ENCODE data around the gene SGIP1.
A peak's percentile ranks its signal among the peaks of the same experiment; 100 is the strongest.

The SGIP1 gene

GRCh38 chr1:66758241-66758755, 224.3 kb downstream of the SGIP1 start:
- peak; percentile 68 for DNase-seq (ENCODE audit: low spot score)
- no peak for TF ChIP-seq CTCF (IDR thresholded peaks at IDR 0.05; ENCODE audit: extremely low read depth, missing control alignments)

DNA sequence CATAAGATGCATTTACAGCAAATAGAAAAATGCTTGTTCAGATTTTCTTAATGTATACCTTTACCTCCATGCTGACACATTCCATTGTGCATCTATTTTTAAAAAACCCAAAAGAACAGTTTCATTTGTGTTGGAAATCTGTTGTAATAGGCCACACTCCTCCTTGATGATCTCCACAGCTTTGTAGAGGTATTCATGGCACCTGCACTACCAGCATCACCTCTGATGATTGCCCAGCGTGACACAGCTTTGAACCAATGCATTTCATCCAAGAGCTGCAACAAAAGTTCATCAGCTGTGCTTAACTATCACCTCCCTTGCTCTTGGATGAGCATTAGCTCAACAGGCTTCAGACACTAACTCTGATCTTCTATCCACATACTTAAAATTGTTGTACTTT, 226.6 kb downstream of the SGIP1 start:
- DNase-seq (ENCODE audit: low spot score): no peak
- TF ChIP-seq CTCF (IDR thresholded peaks at IDR 0.05; ENCODE audit: extremely low read depth, missing control alignments): no peak

GRCh38 chr1:66761221-66761620, 227.3 kb downstream of the SGIP1 start:
- TF ChIP-seq CTCF (IDR thresholded peaks at IDR 0.05; ENCODE audit: extremely low read depth, missing control alignments): no peak
- no peak for DNase-seq (ENCODE audit: low spot score)

DNA sequence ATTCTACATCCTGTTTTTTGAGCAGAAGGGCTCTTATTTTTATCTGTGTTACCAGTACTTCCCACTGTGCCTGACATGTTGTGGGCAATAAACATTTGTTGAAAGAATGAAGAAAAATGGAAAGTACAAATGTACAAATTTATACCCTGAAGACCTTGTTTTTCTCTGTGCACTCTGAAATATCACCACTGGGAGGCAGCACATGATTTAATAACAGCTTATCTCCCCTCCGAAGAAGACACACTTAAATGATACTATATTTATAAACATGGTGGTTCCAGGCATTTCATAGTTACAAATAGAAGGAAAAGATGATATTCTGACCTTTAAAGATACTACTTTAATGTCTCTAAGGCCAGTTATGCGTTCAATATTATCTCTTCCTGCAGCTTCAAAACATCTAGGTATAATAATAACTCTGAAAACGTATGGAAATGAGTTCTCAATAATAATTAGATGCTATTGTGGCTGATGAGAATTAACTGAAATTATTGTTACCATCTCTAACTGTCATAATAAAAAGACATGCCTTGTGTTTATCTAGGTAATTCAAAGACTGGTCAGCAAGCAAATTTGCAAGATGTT, 231.1 kb downstream of the SGIP1 start:
- peak; percentile 75 for TF ChIP-seq CTCF (IDR thresholded peaks at IDR 0.05; ENCODE audit: extremely low read depth, missing control alignments)
- peak; percentile 59 for DNase-seq (ENCODE audit: low spot score)

DNA sequence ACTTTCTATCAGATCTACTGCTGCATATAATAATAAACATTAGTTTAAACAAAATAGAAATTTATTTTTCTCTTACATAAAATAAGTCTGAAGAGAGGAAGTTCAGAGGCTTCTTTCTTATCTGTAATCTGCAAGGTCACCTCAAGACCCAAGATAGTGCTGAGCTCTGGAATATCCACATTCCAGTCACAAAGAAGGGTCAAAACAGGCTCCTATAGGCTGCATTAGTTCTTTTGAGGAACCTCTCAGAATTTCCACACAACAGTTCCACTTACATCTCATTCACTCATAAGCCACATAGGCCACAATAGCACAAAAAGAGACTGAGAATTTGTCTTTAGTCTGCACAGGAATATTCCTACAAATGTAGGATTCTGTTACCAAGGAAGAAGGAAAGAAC, 233.7 kb downstream of the SGIP1 start:
- no peak for TF ChIP-seq CTCF (IDR thresholded peaks at IDR 0.05; ENCODE audit: extremely low read depth, missing control alignments)
- no peak for DNase-seq (ENCODE audit: low spot score)

DNA sequence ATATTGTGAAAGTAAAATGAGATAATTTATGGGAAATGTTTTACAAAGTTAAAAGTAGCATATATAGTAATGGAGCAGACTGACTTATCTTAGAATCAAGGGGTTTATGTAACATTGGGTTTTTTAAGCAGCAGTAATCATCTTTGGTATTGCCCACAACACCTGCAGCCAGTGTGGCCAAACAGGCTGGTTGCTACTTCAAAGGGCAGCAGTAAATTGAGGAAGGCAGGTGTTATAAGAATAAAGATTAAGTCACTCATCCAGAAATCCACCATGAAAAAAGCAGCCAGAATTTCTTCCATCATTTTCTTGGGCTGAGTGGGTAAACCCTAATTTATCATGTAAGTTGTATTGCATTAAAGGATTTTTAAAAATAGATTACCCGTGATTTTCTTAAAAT, 235.0 kb downstream of the SGIP1 start:
- no peak for TF ChIP-seq CTCF (IDR thresholded peaks at IDR 0.05; ENCODE audit: extremely low read depth, missing control alignments)
- DNase-seq (ENCODE audit: low spot score): no peak

DNA sequence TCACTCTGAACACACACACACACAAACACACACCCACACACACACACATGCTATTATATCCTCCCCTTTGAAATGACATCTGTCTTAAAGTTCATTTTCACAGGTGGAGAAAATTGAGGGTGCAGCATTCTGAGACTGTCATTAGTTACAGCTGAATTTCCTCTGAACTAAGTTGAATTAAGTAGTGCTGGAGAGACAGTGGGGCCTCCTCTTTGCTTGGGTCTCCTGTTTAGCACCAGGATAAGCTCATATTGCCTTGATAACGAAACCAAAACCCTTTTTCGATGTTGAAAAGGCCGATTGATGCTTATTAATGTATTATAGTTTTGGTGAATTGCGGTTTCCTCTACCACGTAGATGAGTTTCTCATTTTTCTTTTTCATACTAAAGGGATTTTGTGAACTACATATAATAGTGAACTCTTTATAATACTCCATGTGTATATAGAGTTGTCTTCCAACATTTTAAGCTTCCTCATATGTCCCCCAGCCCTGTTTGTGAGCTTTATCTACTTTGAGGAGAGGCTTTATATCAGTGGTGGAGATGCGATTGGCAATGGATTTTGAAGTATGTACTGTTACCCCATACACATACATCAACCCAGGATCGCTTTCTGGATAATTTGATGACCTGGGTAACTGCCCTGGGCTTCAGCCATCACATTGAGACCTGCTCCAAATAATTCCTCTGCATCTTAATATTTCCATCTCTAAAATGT, 235.7 kb downstream of the SGIP1 start:
- DNase-seq (ENCODE audit: low spot score): no peak
- no peak for TF ChIP-seq CTCF (IDR thresholded peaks at IDR 0.05; ENCODE audit: extremely low read depth, missing control alignments)

Data from GM20000 (cell line).